Vagina (tissue), 2 donors: ENCODE data around the gene CASZ1. TPM values are rescaled to one million over a fixed set of nuclear protein-coding genes. Genes with fewer than 3 reads are reported as not detected.

Source experiments
- DNase-seq, 2 donors: peaks; one replicate each; pipeline ENCODE4 v3.0.0-alpha.2; 2017; ENCODE audit errors: extremely low spot score in 2 of 2
- H3K27ac ChIP-seq: fragments of 200-600 bp; sonication (generic); one replicate; pipeline ENCODE4 v1.5.1; 2019
- H3K27me3 ChIP-seq: fragments of 200-600 bp; sonication (generic); one replicate; pipeline ENCODE4 v1.5.1; 2019
- H3K36me3 ChIP-seq, 2 donors: fragments of 200-600 bp; sonication (generic); one replicate each; pipeline ENCODE4 v1.5.1; 2017 to 2019
- H3K4me1 ChIP-seq: fragments of 200-600 bp; sonication (generic); one replicate; pipeline ENCODE4 v1.5.1; 2019
- H3K4me3 ChIP-seq, 2 donors: fragments of 200-600 bp; sonication (generic); 1 replicate in 1 of 2; 2 replicates in 1 of 2; pipeline ENCODE4 v1.5.1; 2016 to 2019
- H3K9me3 ChIP-seq: fragments of 200-600 bp; sonication (generic); one replicate; pipeline ENCODE4 v1.5.1; 2019
- POLR2A ChIP-seq, 2 donors: fragments of 450-650 bp; IDR thresholded peaks; one replicate each; pipeline ENCODE4 v1.6.1; 2017; ENCODE audit warnings: antibody characterized with exemption in 2 of 2, mild to moderate bottlenecking in 2 of 2, moderate library complexity in 2 of 2
- POLR2AphosphoS5 ChIP-seq, 2 donors: sonication (generic); formaldehyde crosslinking; IDR thresholded peaks; one replicate each; pipeline ENCODE4 v1.9.0; 2017; ENCODE audit warnings: antibody characterized with exemption in 2 of 2, mild to moderate bottlenecking in 2 of 2, low read depth in 1 of 2; ENCODE audit not compliant: insufficient read depth in 1 of 2
- intact Hi-C: fragments of 100-400 bp; cut with DNase I; formaldehyde crosslinking; loops from one replicate; pipeline ENCODE4 v1.15.1; 2023
- total RNA-seq: library from RNA; depleted of rRNA; stranded (reverse); fragments of >200 nt; gene quantifications from one replicate; pipeline ENCODE4 v1.2.3, GENCODE V29; 2016
- TF ChIP-seq, protein P1 (sequence below), 3 experiments: fragments of 450-650 bp in 2 of 3; fragments of 200-600 bp in 1 of 3; sonication (generic) in 1 of 3; IDR thresholded peaks; one replicate each; pipeline ENCODE4 v1.5.1; 2017 to 2019; ENCODE audit warnings: antibody characterized with exemption in 3 of 3, mild to moderate bottlenecking in 2 of 3, moderate library complexity in 2 of 3

Gene CASZ1
- total RNA-seq, 1 donor from 2014 or later = 30.7 TPM

DNA sequence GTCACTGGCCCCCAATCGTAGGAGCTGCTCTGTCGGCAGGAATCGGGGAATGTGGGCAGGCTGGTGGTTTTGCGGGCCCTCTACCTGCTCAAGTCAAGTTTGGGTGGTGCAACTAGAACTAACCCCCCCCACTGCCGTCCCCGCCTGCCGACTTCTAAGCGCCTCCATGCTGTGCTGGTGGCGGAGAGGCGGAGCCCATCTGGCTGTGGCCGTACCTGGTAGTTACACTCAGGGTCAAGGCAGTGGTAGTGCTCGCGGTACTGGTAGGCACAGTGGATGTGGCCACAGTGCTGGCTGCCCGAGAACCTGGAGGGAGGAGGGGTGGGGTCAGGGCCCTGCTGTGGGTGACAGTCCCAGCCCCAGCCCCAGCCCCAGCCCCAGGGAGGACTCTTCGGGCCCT, 140.0 kb downstream of the CASZ1 start:
- no peaks in the 10 kb centered on the region for H3K27me3 ChIP-seq
- DNase-seq = no peak
- H3K4me1 ChIP-seq = no peaks in the 10 kb centered on the region
- H3K36me3 ChIP-seq = peaks cover 0 to 16% of the 10 kb centered on the region in 2 donors
- intact Hi-C loops = no loop called here
- H3K4me3 ChIP-seq = no peak overlapping the region
- no peaks in the 10 kb centered on the region for H3K9me3 ChIP-seq
- TF ChIP-seq, protein P1, sequence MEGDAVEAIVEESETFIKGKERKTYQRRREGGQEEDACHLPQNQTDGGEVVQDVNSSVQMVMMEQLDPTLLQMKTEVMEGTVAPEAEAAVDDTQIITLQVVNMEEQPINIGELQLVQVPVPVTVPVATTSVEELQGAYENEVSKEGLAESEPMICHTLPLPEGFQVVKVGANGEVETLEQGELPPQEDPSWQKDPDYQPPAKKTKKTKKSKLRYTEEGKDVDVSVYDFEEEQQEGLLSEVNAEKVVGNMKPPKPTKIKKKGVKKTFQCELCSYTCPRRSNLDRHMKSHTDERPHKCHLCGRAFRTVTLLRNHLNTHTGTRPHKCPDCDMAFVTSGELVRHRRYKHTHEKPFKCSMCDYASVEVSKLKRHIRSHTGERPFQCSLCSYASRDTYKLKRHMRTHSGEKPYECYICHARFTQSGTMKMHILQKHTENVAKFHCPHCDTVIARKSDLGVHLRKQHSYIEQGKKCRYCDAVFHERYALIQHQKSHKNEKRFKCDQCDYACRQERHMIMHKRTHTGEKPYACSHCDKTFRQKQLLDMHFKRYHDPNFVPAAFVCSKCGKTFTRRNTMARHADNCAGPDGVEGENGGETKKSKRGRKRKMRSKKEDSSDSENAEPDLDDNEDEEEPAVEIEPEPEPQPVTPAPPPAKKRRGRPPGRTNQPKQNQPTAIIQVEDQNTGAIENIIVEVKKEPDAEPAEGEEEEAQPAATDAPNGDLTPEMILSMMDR (IDR thresholded peaks at IDR 0.05) = no peak
- TF ChIP-seq POLR2A (IDR thresholded peaks at IDR 0.05) = no peak
- no peak for TF ChIP-seq POLR2AphosphoS5 (IDR thresholded peaks at IDR 0.05; ENCODE audit: insufficient read depth in 1 of 2, low read depth in 1 of 2)
- no peak overlapping the region for H3K27ac ChIP-seq

DNA sequence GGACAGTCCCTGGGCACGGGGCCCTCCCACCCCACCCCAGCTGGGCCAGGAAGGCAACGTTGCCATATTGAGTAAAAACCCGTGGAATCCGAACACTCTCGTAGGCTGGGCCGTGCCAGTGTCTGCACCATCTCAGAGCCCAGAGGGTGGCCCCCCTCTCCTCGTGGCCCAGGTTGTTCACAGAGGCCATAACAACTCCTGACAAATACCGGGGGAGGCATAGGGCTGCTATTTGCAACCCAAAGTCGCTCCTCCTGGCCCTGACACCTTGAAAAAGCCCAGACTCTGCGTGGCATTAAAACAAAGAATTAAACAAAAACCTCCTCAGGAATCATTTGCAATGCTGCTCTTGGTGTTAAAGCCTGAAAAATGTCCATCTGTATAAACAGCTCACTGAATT, 141.4 kb downstream of the CASZ1 start:
- intact Hi-C loops = no loop called here
- Histone ChIP-seq H3K27me3 (no peaks in the 10 kb centered on the region), H3K36me3 (peaks cover 0 to 16% of the 10 kb centered on the region in 2 donors), H3K27ac (no peak overlapping the region), H3K4me1 (no peaks in the 10 kb centered on the region), H3K9me3 (no peaks in the 10 kb centered on the region), H3K4me3 (no peak overlapping the region)
- TF ChIP-seq, protein P1 (IDR thresholded peaks at IDR 0.05) = no peak
- TF ChIP-seq POLR2A (IDR thresholded peaks at IDR 0.05) = no peak
- no peak for DNase-seq

DNA sequence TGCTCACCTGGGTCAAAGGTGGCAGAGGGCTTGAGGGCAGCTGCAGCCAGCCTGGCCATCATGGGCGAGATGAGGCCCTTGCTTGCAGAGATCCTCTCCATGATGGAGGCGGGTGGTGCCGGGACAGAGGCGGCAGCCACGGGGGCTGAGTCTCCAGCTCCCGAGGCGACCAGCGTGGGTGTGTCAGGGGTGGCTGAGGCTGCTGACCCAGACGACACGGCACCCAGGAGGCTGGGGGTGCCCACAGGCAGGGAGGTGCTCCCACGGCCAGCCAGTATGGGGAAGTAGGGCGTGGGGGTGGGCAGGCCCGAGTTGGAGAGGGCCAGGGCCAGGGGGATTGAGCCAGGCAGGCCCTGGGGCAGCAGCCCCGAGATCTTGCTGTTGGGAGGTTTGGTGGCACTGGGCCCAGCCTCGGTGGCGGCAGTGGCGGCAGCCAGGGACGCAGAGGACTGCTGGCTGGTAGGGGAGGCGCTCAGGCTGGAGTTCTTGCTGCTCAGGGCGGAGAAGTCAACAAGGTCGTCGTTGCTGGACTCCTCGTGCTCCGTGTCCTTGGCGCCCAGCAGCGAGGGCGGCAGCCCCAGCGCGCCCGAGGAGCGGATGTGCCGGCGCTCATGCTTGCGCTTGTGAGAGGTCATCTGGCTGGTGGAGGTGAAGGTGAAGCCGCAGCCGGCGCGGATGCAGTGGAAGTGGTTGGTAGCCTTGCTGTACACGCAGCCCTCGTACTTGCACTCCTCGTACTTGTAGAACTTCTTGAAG, 142.9 kb downstream of the CASZ1 start:
- DNase-seq = no peak
- H3K27me3 ChIP-seq = no peaks in the 10 kb centered on the region
- intact Hi-C loops = no loop called here
- peaks cover 0 to 15% of the 10 kb centered on the region in 2 donors for H3K36me3 ChIP-seq
- no peaks in the 10 kb centered on the region for H3K4me1 ChIP-seq
- no peak overlapping the region for H3K27ac ChIP-seq
- H3K9me3 ChIP-seq = no peaks in the 10 kb centered on the region
- TF ChIP-seq POLR2AphosphoS5 (IDR thresholded peaks at IDR 0.05; ENCODE audit: insufficient read depth in 1 of 2, low read depth in 1 of 2) (no peak), POLR2A (IDR thresholded peaks at IDR 0.05) (no peak)
- TF ChIP-seq, protein P1 (IDR thresholded peaks at IDR 0.05) = no peak
- H3K4me3 ChIP-seq = no peak overlapping the region

DNA sequence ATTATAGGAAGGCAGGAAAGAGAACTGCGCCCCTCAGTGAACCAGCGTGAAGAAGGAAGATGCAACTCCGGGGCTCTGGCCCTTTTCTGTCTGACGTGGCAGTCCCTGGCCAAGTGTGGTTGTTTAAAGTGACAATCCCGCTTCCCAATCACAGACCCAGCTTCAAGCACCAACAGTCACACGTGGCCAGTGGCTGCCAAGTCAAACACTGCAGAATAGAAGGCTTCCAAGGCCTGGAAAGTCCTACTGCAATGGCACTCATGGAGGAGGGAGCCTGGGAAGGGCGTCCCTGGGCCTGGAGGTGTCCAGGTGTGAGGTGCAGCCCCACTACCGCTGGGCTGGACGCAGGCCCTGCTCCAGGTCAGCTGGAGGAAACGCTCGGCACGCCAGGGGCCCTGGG, 143.8 kb downstream of the CASZ1 start:
- H3K4me3 ChIP-seq = no peak overlapping the region
- no peaks in the 10 kb centered on the region for H3K4me1 ChIP-seq
- no peaks in the 10 kb centered on the region for H3K27me3 ChIP-seq
- no peak for DNase-seq
- TF ChIP-seq, protein P1 (IDR thresholded peaks at IDR 0.05) = no peak
- TF ChIP-seq POLR2A (IDR thresholded peaks at IDR 0.05) (no peak), POLR2AphosphoS5 (IDR thresholded peaks at IDR 0.05; ENCODE audit: insufficient read depth in 1 of 2, low read depth in 1 of 2) (no peak)
- no peak overlapping the region for H3K27ac ChIP-seq
- peaks cover 0 to 12% of the 10 kb centered on the region in 2 donors for H3K36me3 ChIP-seq
- H3K9me3 ChIP-seq = no peaks in the 10 kb centered on the region
- intact Hi-C loops = no loop called here

DNA sequence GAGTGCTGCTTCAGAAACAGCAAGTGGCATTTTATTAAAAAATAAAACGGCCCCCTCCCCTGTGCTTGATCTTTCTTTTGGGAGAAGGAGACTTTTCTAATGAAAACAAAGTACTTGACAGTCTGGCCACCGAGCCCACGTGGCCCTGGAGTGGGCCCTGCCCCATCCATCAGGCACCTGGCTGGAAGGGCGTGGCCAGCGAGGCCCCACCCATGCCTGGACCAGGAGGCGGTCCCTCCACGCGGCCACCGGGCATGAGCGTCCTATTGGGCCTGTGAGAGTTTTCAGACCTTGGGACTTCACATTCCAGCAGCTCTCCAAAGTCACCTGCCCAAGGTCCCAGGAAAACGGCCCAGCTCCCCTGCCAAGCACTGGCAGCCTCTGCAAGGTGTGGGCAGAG, 144.7 kb downstream of the CASZ1 start:
- Histone ChIP-seq H3K36me3 (peaks cover 0 to 12% of the 10 kb centered on the region in 2 donors), H3K27me3 (no peaks in the 10 kb centered on the region), H3K27ac (no peak overlapping the region), H3K4me1 (no peaks in the 10 kb centered on the region), H3K9me3 (no peaks in the 10 kb centered on the region), H3K4me3 (no peak overlapping the region)
- DNase-seq = no peak
- intact Hi-C loops = no loop called here
- TF ChIP-seq POLR2A (IDR thresholded peaks at IDR 0.05) (no peak), POLR2AphosphoS5 (IDR thresholded peaks at IDR 0.05; ENCODE audit: insufficient read depth in 1 of 2, low read depth in 1 of 2) (no peak)
- TF ChIP-seq, protein P1 (IDR thresholded peaks at IDR 0.05) = no peak
